ENCODE measurements around the gene ATXN7L1. TPM values are rescaled to one million over a fixed set of nuclear protein-coding genes. Genes with fewer than 3 reads are reported as not detected.

Gene ATXN7L1
- total and polyA plus RNA-seq, 2 of the 13 experiments (the other 11 are each of a cell fraction or from before 2014, with no cell fraction given): 4.1 to 7.8 TPM

DNA sequence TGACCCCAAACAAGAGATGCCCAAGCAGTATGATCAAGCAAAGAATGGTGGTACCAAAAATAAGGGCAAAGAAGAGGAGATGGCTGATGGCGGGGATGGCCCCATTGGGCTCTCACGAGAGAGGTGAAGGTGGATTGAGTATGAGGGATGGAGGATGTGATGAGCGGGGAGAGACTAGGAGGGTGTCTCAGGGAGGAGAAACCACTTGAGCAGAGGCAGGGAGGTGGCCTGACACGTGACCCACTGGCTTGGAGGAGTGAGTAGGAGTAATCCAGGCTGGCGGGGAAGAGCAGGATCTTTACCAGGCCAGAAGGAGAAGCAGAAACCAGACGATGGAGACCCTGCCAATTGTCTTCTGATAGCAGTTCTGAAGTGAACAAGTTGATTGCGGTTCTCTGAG lies 33.3 kb upstream of the ATXN7L1 start:
- H3K4me3 ChIP-seq (replicated peaks in 1 of 3; ENCODE audit: insufficient read depth in 1 of 3, low read depth in 2 of 3, low read length in 3 of 3): no peak overlapping the region
- H3K9ac ChIP-seq (ENCODE audit: insufficient read depth, low read depth, low read length): no peak overlapping the region
- POLR2A ChIA-PET: no interaction called here
- H3K27me3 ChIP-seq (ENCODE audit: control insufficient read depth in 1 of 2, insufficient read depth in 2 of 2, low read length in 2 of 2): no peaks in the 10 kb centered on the region
- BruUV-seq (replicated peaks): no TSS peak
- no peak overlapping the region for H2AFZ ChIP-seq (ENCODE audit: low read length)
- intact Hi-C loops (cut with micrococcal nuclease; ENCODE audit: unreplicated experiment): no loop called here
- TF ChIP-seq GLMP (CRISPR knock-in tag; IDR thresholded peaks at IDR 0.05; ENCODE audit: borderline replicate concordance) (no peak), FOSL2 (CRISPR knock-in tag; IDR thresholded peaks at IDR 0.05) (no peak), THAP7 (CRISPR knock-in tag; IDR thresholded peaks at IDR 0.05) (no peak)
- TF ChIP-seq, protein P1, sequence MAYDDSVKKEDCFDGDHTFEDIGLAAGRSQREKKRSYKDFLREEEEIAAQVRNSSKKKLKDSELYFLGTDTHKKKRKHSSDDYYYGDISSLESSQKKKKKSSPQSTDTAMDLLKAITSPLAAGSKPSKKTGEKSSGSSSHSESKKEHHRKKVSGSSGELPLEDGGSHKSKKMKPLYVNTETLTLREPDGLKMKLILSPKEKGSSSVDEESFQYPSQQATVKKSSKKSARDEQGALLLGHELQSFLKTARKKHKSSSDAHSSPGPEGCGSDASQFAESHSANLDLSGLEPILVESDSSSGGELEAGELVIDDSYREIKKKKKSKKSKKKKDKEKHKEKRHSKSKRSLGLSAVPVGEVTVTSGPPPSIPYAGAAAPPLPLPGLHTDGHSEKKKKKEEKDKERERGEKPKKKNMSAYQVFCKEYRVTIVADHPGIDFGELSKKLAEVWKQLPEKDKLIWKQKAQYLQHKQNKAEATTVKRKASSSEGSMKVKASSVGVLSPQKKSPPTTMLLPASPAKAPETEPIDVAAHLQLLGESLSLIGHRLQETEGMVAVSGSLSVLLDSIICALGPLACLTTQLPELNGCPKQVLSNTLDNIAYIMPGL (CRISPR knock-in tag; IDR thresholded peaks at IDR 0.05; ENCODE audit: borderline replicate concordance in 1 of 2, low read depth in 1 of 2): no peak
- 0 out of 2 replicates have a peak, but pooled peaks cover 2% of the 10 kb centered on the region for H4K20me1 ChIP-seq (ENCODE audit: insufficient read depth, low read length)
- in situ Hi-C loops (cut with HindIII; ENCODE audit: extremely low pct_ligation_motif_present, low pct_unique_long_range_greater_than_20kb): no loop called here
- peaks cover 2 to 21% of the 10 kb centered on the region in 2 experiments; a peak in 4 of 5 replicates for H3K36me3 ChIP-seq (replicated peaks in 1 of 2; ENCODE audit: control insufficient read depth in 1 of 2, insufficient read depth in 2 of 2, low read length in 2 of 2)
- CTCF ChIA-PET (ENCODE audit: low intra/inter-chr PET ratio, low total read pairs): no interaction called here
- ATAC-seq: no peak
- H3K27ac ChIP-seq (ENCODE audit: extremely low read length, insufficient read depth, low read length): no peak overlapping the region
- no peaks in the 10 kb centered on the region for H3K9me3 ChIP-seq (ENCODE audit: low read length)
- no peak overlapping the region for H3K4me2 ChIP-seq (ENCODE audit: low read depth, low read length)
- no peaks in the 10 kb centered on the region for H3K79me2 ChIP-seq (ENCODE audit: insufficient read depth, low read length)
- H3K4me1 ChIP-seq (ENCODE audit: insufficient read depth, low read length): peaks cover 9% of the 10 kb centered on the region
- FAIRE-seq: no peak
- 93% methylated on average over 7 of the region's 7 CpGs for WGBS (ENCODE audit: low lambda C conversion rate)
- DNase-seq (ENCODE audit: low spot score): no peak
